Measurements from ENCODE around the gene FUT2.
"Not testable (repeated sequence)": the region's sequence is repeated elsewhere in the genome, so short reads cannot be mapped to it uniquely, and the experiment has no call there.

Gene FUT2

DNA sequence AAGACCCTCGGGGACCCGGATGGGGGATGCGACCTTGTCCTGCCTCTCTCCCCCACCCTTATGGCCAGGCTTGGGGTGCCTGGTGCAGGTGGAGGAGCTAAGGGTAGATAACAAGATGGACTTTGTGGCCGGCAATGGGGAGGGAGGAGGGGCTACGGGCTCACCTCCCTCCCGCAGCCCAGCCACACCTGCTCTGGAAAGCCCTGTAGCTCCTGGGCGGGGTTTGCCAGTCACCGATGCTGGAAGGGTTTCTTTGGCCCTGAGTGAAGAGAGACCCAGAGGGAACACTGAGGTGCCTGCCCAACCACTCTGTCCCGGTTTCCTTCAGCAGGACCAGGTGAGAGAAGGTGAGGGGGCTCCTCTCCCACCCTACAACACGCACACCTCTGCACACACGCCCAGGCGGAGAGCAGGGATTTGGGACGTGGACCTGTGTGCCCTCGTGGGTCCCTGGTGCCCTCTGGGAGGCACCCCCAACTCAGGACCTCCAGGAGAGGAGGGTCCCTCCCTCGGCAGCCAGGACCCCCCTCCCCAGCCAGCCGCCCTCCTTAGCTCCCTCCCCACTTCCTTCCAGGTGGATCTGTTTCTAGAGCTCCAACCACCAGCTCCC, at the start of gene FUT2:
TSS of gene FUT2 (plus strand) at position 229 of the 610 bp plus-strand sequence. CDS start 6,986 bp downstream, outside the sequence.
- DNase-seq (ENCODE audit: low read depth): no peak

DNA sequence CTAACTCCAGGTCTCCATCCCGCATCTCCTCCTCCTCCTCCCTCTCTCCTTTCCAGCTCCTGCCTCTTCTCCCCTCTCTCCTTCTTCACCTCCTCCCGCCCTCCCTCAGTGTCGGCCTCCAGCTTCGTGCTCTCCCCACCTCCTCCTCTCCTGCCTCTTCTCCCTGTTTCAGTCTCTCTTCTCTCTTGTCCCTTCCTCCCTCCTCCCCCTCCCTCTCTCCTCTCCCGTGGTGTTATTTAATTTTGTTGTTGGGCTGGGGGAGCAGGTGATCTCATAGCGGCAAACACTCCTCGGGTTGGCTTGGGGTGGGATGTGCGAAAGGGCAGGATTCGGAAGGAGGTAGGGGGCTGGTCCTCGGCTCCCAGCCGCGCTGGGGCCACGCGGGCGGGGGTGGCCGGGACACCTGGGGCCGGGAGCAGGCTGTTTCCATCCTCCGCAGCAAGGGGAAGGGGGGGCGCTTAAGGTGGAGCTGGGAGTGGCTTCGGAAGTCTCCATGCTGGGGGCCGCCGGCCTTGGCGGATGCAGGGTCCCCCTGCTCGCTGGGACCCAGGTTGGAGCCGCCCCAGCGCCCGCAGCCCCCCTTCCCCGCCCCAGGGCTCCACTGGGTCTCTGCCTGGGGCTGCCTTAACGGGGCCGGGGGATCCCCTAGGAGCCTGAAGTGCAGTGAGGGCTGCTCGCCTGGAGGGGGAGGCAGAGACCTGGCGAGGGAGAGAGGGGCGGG, 49.6 kb upstream of the FUT2 start, which contains the start of gene CA11:
TSS of gene CA11 (minus strand) at position 187 of the 721 bp plus-strand sequence. CDS start 555 bp downstream, outside the sequence.
- peak; percentile 86 for DNase-seq (ENCODE audit: low read depth)

DNA sequence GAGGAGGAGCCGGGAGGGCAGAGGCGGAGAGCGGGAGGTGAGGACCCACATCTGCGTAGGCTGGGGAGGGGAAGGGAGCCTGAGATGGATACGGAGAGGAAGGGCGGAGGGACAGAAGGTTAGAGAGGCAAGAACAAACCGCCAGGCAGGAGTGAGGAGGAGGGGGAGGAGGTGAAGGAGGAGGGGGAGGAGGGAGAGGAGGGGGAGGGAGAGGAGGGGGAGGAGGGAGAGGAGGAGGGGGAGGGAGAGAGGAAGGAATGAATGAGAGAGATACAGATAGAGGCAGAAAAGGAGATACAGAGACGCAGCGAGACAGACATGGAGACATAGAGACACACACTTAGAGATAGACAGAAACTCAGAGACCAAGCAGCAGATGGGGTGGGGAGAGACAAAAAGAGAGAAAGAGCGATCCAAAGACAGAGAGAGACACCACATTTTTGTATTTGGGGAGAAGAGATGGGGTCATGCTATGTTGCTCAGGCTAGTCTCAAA, 49.0 kb upstream of the FUT2 start:
- no peak for DNase-seq (ENCODE audit: low read depth)

DNA sequence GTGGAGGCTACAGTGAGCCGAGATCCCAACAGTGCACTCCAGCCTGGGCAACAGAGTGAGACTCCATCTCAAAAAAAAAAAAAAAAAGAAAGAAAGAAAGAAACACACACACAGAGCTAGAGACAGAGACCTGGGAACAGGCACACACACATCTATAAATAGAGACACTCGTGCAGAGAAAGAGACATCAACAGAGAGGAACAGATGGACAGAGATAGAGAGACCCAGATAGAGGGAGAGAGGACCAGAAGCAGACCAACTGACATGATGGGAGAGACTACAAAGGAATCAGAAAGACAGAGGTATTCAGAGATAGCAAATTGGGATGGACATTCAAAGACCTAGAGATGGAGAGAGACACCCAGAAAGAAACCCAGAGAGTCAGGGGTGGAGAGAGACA, 47.6 kb upstream of the FUT2 start:
- no peak for DNase-seq (ENCODE audit: low read depth)

DNA sequence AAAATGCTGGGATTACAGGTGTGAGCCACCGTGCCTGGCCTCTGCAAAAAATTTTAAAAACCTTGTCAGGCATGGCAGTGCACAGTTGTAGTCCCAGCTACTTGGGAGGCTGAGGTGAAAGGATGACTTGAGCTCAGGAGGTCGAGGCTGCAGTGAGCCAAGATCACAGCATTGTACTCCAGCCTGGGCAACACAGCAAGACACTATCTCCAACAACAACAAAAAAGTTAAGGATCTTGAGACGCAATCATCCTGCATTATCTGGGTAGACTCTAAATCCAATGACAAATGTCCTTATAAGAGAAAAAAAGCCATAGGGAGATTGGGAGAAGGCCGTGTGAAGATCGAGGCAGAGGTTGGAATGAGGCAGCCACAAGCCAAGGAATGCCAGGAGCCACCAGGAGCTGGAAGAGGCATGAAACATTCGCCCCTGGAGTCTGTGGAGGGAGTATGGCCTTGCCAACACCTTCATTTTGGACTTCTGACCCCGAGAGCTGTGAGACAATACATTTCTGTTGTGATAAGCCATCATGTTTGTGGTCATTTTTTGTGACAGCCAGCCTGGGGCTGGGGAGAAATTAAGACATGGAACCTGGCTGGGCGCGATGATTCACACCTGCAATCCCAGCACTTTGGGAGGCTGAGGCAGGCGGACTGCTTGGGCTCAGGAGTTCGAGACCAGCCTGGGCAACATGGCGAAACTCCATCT, 44.6 kb upstream of the FUT2 start:
- DNase-seq (ENCODE audit: low read depth): no peak

DNA sequence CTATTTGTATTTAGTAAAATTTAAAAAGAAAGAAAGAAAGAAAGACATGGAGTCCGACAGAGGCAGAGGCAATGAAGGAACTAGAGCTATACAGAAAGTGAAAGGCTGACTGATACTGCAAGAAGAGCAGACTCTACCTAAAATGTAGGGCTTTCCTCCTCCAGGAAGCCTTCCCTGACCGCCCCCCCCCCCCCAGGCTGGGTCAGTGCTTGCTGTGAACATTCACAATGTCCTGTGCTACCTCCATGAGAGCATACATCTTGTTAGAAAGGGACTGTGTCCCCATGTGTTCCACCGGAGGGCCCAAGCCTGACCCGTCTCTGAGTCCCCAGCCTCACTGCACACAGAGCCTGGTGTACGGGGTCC, 44.1 kb upstream of the FUT2 start:
- DNase-seq (ENCODE audit: low read depth): no peak

DNA sequence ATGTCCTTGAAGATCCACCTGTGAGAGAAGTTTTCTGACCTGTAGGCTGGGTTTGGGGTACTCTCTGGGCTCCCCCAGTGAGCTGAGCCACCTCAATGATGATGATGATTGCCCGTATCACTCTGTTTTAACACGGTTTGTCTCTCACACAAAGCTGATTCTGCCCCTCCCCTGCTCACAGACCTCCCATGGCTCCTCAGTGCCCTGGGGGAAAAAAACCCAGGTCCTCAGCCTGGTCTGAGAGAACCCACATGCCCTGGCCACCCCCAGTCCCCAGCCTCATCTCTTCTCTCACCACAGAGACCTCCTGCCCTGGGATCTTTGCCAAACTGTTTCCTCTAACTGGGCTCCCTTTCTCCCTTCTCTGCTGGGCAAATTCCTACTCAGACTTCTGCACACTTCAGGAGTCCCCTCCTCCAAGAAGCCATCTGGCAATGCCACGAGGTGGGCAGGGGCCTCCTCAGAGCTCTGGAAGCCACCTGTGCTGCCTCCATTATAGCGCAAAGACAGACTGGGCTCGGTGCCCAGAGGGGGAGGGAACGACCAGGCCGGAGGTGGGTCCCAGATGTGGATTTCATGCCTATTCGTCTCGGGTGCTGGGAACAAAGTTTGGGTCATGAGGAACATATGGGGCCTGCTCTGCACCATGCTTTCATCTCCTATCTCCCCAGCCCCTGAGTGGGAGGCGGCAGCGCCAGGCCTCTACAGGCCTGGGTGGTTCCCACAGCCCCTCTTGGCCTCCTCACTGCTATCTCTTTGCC, 41.3 kb upstream of the FUT2 start:
- no peak for DNase-seq (ENCODE audit: low read depth)

DNA sequence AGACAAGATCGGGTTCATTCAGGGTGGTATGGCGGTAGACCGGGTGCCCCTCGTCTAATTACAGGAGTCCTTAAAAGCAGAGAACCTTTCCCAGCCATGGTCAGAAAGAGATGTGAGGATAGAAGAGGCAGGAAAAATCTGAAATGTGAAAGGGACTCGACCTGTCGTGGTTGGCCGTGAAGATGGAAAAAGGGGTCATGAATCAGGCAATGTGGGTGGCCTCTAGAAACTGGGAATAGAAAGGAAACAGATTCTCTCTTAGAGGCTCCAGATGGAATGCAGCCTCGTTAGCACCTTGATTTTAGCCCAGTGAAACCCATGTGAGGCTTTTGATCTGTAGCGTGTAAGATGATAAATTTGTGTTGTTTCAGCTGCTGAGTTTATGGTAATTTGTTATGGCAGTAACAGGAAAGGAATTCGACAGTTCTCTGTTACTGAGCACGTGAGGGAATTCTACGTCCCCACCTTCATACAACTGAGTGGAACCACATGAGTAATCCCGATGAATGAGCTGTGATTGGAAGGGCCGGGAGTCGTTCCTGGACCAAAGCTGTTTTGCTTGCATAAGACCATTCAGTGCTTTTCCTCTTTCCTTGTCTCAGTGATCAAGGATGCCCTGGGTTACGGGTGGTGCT, 38.8 kb upstream of the FUT2 start:
- no peak for DNase-seq (ENCODE audit: low read depth)

DNA sequence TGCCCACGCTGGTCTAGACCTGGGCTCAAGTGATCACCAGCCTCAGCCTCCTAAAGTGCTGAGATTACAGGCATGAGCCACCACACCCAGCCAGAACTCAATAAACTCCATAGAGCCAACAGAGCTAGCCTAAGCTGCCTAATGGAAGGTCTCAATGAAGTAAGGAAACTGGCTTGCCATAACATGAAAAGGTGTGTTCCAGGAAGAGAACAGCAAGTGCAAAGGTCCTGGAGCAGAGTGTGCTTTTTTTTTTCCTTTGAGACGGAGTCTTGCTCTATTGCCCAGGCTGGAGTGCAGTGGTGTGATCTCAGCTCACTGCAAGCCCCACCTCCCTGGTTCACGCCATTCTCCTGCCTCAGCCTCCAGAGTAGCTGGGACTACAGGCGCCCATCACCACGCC, 37.9 kb upstream of the FUT2 start:
- not testable (repeated sequence) for DNase-seq (ENCODE audit: low read depth)

DNA sequence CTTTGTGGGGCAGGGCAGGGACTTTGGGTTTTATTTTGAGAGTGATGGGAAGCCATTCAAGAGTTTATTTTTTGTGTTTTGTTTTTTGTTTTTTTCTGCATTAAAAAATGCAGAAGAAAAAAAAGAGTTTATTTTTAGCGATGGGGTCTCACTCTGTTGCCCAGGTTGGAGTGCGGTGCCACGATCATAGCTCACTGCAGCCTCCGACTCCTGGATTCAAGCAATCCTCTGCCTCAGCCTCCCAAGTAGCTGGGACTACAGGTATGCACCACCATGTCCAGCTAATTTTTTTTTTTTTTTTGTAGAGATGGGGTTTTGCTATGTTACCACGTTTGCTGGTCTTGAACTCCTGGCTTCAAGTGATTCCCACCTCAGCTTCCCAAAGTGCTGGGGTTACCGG, 37.3 kb upstream of the FUT2 start:
- DNase-seq (ENCODE audit: low read depth): no peak

DNA sequence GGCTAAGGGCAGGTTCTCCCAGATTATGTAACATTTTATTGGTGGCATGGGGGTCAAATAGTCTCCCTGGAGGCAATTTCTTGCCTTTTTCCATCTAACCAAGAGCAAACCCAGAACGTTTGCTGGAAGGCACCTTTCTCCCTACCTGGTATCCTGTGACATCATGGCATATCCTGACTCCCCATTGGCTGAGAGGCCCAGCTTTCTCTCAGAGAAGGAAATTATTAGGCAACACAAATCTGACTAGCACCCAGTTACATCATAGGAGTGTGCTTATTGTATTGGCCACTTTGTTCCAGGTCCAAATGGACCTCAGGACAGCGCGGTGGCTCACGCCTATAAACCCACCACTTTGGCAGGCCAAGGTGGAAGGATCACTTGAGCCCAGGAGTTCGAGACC, 36.0 kb upstream of the FUT2 start:
- no peak for DNase-seq (ENCODE audit: low read depth)

DNA sequence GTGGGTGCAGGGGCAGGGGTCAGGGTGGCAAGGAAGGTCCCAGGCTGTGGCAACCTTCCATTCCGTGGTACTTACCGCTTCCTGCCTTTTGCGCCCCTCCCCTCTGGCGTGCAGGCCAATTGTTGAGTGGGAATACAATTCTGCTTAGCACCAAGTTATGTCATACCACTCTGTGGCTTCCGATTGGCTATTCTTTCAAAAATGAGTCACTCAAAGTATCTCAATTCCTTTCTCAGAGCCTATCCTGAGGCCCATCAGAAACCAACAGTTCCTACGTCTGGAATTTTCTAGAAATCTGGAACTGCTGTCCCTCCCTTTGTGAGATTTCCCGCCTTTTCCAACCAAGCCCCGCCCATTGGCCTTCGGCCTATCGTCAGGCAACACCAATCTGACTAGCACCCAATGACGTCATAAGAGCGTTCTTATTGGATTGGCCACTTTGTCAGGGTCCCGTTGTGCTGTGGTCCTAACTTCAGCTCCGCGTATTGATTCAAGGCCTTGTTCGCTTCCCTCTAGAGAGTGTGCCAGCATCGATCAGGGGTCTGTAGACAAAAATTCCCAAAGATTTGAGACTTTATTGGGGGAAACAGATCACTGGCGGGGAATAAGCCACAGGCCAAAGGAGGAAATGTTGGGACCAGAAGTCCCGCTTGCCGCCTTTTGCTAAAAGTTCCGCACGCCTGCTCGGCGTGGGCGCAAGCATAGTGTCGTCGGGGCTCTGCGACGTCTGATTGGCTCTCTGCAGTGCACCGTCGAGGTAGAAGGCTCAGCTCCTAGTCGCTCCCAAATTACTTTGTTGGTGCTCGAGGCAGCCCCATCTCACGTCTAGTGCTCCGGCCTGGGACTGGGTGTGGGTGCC, 34.7 kb upstream of the FUT2 start:
- DNase-seq (ENCODE audit: low read depth): peak; percentile 56

DNA sequence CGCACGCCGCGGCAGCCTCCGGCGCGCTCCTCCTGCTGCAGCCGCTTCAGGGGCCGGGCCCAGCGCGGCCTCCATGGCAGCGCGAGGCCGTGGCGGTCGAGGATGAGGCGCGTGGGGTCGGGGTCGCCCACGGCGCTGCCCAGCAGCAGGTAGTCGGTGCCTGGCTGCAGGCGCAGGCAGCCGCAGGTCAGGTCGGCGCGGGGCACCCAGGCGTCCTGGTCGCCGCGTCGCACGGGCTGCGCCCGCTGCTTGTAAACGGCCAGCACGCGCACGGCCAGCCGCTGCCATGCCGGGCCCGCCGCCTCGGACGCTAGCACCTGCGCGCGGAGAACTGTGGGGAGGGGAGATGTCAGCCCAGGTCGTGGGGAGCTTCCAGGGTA, 34.1 kb upstream of the FUT2 start:
- DNase-seq (ENCODE audit: low read depth): no peak

DNA sequence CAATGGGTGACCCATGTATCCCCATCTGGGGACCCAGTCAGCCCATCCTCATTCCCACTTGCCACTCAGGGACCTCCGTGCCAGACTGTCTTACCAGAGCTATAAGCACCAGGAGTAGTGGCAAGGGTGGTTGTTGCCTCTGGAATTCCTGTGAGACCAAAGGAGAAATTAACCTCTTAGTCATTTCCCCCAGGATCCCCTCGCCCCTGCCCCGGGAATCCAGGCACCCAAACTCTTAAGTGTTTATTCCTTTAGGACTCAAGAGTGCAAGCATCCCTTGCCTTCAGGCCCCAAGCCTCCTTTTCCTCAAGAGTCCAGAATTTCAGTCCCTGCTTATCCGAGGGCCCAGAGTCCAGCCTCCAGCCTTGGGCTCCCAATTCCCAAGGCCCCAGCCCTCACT, 32.1 kb upstream of the FUT2 start:
- no peak for DNase-seq (ENCODE audit: low read depth)

DNA sequence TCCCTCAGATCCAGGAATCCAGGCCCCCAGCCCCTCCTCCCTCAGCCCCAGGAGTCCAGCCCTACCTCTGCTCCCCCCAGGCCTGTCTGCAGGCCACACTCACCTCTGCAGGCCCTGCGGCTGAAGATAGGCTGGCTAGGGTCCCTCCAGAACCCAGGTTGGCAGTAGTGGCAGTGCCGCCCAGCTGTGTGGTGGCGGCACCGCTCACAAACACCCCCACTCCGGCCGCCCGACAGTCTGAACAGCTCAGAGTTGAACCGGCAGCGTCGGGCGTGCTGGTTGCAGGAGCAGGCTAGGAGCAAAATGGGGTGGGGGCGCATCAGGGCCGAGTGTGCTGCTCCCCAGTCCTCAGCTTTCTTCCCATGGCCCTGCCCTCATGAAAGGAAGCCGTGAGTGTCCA, 31.3 kb upstream of the FUT2 start:
- DNase-seq (ENCODE audit: low read depth): no peak

DNA sequence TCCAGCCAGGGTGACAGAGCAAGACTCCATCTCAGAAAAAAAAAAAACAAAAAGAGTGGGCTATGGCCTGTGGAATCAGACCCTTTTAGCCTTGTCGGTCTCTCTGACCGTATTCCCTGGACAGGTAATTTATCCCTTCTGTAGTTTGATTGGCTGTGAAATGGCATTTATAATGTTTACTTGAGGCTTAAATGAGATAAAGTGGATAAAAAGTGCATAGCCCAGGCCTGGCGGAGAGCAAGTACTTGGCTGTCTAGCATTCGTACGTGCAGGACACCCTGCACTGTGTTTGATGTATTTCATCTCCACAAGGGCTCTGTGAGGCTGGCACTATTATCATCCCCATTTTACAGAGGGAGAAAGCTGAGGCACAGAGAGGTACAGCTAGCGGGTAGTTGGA, 30.0 kb upstream of the FUT2 start:
- no peak for DNase-seq (ENCODE audit: low read depth)

DNA sequence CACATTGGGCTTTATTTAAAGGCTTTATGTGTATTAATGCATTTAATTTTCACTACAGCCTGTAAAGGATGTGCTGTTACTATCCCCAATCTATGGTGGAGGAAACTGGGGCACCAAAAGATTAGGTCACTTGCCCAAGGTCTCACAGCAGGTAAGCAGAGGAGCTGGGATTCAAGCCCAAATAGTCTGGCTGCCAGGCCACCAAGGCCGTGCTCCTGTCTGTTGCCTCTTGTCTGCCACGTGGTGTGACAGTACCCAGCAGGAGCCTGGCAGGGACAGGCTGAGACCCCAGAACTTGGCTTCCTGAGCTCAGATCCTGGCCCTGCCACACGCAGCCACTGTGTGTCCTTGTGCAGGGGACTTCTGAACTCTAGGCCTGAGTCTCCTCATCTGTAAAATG, 27.4 kb upstream of the FUT2 start:
- no peak for DNase-seq (ENCODE audit: low read depth)

DNA sequence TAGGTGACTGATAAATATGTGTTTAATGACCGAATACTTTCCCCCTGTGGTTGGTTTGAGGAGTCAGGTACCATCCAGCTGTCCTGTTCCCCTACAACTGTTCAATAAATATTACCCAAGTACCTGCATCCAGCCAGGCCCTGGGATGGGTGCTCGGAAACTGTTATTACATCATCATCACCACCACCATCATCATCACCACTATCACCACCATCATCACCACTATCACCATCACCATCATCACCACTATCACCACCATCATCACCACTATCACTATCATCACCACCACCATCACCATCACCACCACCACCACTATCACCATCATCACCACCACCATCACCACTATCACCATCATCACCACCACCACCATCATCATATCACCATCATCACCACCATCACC, 27.0 kb upstream of the FUT2 start:
- no peak for DNase-seq (ENCODE audit: low read depth)

DNA sequence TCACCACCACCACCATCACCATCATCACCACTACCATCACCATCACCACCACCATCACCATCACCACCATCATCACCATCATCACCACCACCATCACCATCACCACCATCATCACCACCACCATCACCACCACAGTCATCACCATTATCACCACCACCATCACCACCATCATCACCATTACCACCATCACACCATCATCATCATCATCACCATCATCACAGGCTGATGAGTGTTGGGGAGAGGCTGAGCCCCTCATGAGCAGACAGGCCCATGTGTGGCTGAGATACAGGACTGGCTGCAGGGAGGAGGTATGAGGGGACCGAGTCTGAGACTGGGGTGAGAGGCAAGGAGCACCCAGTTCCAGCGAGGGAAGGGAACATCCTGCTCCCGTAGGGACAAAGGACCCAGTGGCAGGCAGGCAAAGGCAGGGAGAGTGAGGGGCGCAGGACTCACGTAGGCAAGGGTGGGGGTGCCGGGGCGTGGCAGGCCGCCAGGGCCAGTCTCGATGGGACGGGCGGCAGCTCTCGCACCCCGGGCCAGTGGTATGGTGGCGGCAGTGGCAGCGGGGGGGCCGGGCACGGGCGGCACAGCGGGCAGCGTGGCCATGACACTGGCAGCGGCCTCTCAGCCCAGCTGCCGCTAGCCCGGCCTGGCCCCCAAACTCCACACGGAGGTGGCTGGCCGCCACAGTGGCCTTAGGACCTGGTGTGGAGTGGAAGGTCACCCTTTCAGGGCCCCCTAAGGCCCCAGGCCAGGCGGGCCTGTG, 25.7 kb upstream of the FUT2 start:
- DNase-seq (ENCODE audit: low read depth): no peak

Data from T-helper 22 cell (primary cell).